Parathyroid adenoma (tissue), 2 donors: Measurements from ENCODE around the gene RMND5A.

Experiments used
- H2AFZ ChIP-seq: fragments of 300-600 bp; sonication (generic); one replicate; pipeline ENCODE4 v1.7.0; 2017; ENCODE audit warnings: antibody characterized with exemption, mild to moderate bottlenecking
- H3K27ac ChIP-seq: fragments of 300-600 bp; sonication (generic); one replicate; pipeline ENCODE4 v1.7.0; 2017
- H3K27me3 ChIP-seq: fragments of 300-600 bp; sonication (generic); one replicate; pipeline ENCODE4 v1.7.0; 2017; ENCODE audit warnings: low read length; ENCODE audit not compliant: control insufficient read depth, insufficient read depth
- H3K36me3 ChIP-seq: fragments of 300-600 bp; sonication (generic); one replicate; pipeline ENCODE4 v1.7.0; 2017; ENCODE audit warnings: low read length; ENCODE audit not compliant: control insufficient read depth, insufficient read depth
- H3K4me1 ChIP-seq: fragments of 300-600 bp; sonication (generic); one replicate; pipeline ENCODE4 v1.7.0; 2017; ENCODE audit warnings: control low read depth
- H3K4me2 ChIP-seq: fragments of 300-600 bp; sonication (generic); one replicate; pipeline ENCODE4 v1.7.0; 2017; ENCODE audit warnings: low read length
- H3K4me3 ChIP-seq: fragments of 300-600 bp; sonication (generic); one replicate; pipeline ENCODE4 v1.7.0; 2017; ENCODE audit warnings: low read depth, low read length
- H3K79me2 ChIP-seq: fragments of 300-600 bp; sonication (generic); one replicate; pipeline ENCODE4 v1.7.0; 2017; ENCODE audit warnings: control low read depth
- H3K9ac ChIP-seq: fragments of 300-600 bp; sonication (generic); one replicate; pipeline ENCODE4 v1.7.0; 2017; ENCODE audit warnings: mild to moderate bottlenecking
- H3K9me3 ChIP-seq: fragments of 300-600 bp; sonication (generic); one replicate; pipeline ENCODE4 v1.7.0; 2017; ENCODE audit warnings: low read length; ENCODE audit not compliant: control insufficient read depth
- TF ChIP-seq, protein P1 (sequence below): fragments of 300-600 bp; sonication (generic); IDR thresholded peaks from one replicate; pipeline ENCODE4 v1.7.0; 2017; ENCODE audit warnings: antibody characterized with exemption, mild to moderate bottlenecking
- donor health status: primary hyperparathyroidism.

RMND5A gene

GRCh38 chr2:86778957-86779356 lies 58.9 kb downstream of the RMND5A start:
- H3K4me1 ChIP-seq = no peaks in the 10 kb centered on the region
- H3K9me3 ChIP-seq = no peaks in the 10 kb centered on the region
- TF ChIP-seq, protein P1, sequence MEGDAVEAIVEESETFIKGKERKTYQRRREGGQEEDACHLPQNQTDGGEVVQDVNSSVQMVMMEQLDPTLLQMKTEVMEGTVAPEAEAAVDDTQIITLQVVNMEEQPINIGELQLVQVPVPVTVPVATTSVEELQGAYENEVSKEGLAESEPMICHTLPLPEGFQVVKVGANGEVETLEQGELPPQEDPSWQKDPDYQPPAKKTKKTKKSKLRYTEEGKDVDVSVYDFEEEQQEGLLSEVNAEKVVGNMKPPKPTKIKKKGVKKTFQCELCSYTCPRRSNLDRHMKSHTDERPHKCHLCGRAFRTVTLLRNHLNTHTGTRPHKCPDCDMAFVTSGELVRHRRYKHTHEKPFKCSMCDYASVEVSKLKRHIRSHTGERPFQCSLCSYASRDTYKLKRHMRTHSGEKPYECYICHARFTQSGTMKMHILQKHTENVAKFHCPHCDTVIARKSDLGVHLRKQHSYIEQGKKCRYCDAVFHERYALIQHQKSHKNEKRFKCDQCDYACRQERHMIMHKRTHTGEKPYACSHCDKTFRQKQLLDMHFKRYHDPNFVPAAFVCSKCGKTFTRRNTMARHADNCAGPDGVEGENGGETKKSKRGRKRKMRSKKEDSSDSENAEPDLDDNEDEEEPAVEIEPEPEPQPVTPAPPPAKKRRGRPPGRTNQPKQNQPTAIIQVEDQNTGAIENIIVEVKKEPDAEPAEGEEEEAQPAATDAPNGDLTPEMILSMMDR = no peak
- no peak overlapping the region for H2AFZ ChIP-seq
- H3K27ac ChIP-seq = no peak overlapping the region
- H3K4me3 ChIP-seq = no peak overlapping the region
- H3K9ac ChIP-seq = no peak overlapping the region
- no peaks in the 10 kb centered on the region for H3K27me3 ChIP-seq
- H3K4me2 ChIP-seq = no peak overlapping the region
- no peaks in the 10 kb centered on the region for H3K36me3 ChIP-seq
- H3K79me2 ChIP-seq = no peaks in the 10 kb centered on the region

GRCh38 chr2:86779971-86780370 lies 59.9 kb downstream of the RMND5A start:
- TF ChIP-seq, protein P1 = no peak
- H3K79me2 ChIP-seq = no peaks in the 10 kb centered on the region
- H3K27ac ChIP-seq = no peak overlapping the region
- H2AFZ ChIP-seq = no peak overlapping the region
- H3K4me3 ChIP-seq = no peak overlapping the region
- H3K4me2 ChIP-seq = no peak overlapping the region
- no peak overlapping the region for H3K9ac ChIP-seq
- no peaks in the 10 kb centered on the region for H3K36me3 ChIP-seq
- H3K4me1 ChIP-seq = no peaks in the 10 kb centered on the region
- no peaks in the 10 kb centered on the region for H3K9me3 ChIP-seq
- no peaks in the 10 kb centered on the region for H3K27me3 ChIP-seq

DNA sequence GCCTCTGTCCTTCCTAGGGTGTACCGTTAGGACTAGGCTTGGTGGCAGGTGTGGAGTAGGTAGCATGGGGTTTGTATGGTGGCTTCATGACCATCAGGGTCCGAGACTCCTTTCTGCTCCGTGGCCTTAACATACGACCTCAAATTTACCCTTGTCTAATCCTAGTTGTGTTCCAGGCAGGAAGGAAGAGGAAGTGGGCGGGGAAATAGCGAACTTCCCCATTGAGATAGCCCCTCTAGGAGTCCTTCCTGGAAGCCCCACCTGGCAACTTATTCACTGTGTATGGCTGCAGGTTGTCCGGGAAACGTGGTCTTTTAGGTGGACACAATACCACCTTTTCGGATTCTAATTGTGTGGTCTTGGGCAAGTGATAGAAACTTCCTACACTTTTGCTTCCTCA lies 61.3 kb downstream of the RMND5A start:
- TF ChIP-seq, protein P1 = no peak
- no peaks in the 10 kb centered on the region for H3K27me3 ChIP-seq
- no peak overlapping the region for H2AFZ ChIP-seq
- no peak overlapping the region for H3K4me2 ChIP-seq
- H3K36me3 ChIP-seq = no peaks in the 10 kb centered on the region
- no peak overlapping the region for H3K4me3 ChIP-seq
- no peak overlapping the region for H3K27ac ChIP-seq
- no peak overlapping the region for H3K9ac ChIP-seq
- H3K9me3 ChIP-seq = no peaks in the 10 kb centered on the region
- no peaks in the 10 kb centered on the region for H3K4me1 ChIP-seq
- H3K79me2 ChIP-seq = no peaks in the 10 kb centered on the region

DNA sequence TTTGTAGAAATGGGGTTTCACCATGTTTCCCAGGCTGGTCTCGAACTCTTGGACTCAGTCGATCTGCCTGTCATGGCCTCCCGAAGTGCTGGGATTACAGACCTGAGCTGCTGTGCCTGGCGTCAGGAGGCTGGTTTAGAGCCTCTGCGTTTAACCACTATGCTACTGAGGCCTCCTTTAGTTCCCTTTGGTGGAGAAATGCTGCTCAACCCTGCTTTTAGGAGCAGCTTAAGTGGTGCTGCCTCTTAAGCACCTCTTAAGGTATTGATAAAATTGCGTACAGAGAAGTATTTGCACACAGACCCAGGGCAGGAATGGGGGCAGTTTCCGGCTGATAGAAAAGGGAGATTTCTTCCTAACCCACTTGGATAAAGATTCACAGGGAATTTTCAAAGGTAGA lies 62.7 kb downstream of the RMND5A start:
- no peaks in the 10 kb centered on the region for H3K9me3 ChIP-seq
- no peaks in the 10 kb centered on the region for H3K4me1 ChIP-seq
- H3K4me2 ChIP-seq = no peak overlapping the region
- TF ChIP-seq, protein P1 = no peak
- H3K36me3 ChIP-seq = no peaks in the 10 kb centered on the region
- no peak overlapping the region for H2AFZ ChIP-seq
- no peak overlapping the region for H3K4me3 ChIP-seq
- no peak overlapping the region for H3K9ac ChIP-seq
- no peaks in the 10 kb centered on the region for H3K27me3 ChIP-seq
- H3K27ac ChIP-seq = no peak overlapping the region
- no peaks in the 10 kb centered on the region for H3K79me2 ChIP-seq

DNA sequence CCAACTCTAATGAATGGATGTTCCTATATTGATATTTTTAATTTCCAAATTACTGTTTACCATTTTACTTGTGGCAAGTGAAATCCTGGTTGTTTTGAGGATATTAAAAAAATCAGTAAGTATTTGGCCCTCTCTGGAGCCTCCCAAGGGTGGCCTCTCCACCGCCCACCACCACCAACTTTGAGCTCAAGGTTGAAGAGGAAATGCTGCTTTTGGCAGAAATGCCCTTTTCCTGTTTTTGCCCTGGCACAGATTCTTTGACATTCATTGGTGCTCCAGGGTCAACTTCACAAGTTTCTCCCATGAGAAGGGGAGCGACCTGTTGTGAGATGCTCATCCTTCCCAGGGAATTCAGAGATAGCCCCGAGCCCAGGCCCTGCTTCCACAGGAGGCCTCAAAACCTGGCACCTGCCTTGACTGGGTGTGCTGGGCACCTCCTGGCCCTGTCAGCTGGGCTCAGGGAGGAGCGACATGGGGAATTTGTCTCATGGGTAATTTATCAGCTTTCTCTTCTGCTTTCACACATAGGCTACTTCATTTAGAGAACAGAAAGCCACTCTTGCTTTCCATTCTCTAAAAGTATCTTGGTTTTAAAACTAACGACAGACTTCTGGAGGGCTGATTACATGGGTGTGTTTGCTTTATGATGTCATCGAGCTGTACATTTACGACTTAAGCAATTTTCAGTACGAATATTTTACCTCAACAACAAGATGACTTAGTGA lies 63.7 kb downstream of the RMND5A start:
- H3K4me1 ChIP-seq = no peaks in the 10 kb centered on the region
- TF ChIP-seq, protein P1 = no peak
- no peak overlapping the region for H2AFZ ChIP-seq
- H3K9ac ChIP-seq = no peak overlapping the region
- no peak overlapping the region for H3K27ac ChIP-seq
- H3K4me3 ChIP-seq = no peak overlapping the region
- no peaks in the 10 kb centered on the region for H3K27me3 ChIP-seq
- no peaks in the 10 kb centered on the region for H3K36me3 ChIP-seq
- H3K79me2 ChIP-seq = no peaks in the 10 kb centered on the region
- H3K9me3 ChIP-seq = no peaks in the 10 kb centered on the region
- no peak overlapping the region for H3K4me2 ChIP-seq
